Kidney (tissue), 14 donors: Measurements from ENCODE around the gene MYADML2. TPM values are rescaled to one million over a fixed set of nuclear protein-coding genes. Genes with fewer than 3 reads are reported as not detected.

ENCODE experiments used
- DNase-seq, 5 donors: peaks; one replicate each; pipeline ENCODE4 v3.0.0-alpha.2; 2013 to 2020
- FAIRE-seq: peaks from 2 replicates; lab custom pipeline; 2012; peaks lifted over from hg19 to GRCh38; lab: Jason Lieb, UNC
- H3K27ac ChIP-seq, 2 donors: one replicate each; pipeline ENCODE4 v1.7.0; 2013; ENCODE audit warnings: low read depth in 2 of 2, low read length in 2 of 2, inconsistent platforms in 1 of 2
- H3K27me3 ChIP-seq: one replicate; pipeline ENCODE4 v1.7.1; 2013; ENCODE audit warnings: low read length, inconsistent platforms; ENCODE audit not compliant: control insufficient read depth, insufficient read depth
- H3K36me3 ChIP-seq, 3 donors: one replicate each; pipeline versions ENCODE4 v1.7.0 to v1.7.1; 2013; ENCODE audit warnings: low read length in 3 of 3, control low read depth in 1 of 3, inconsistent platforms in 1 of 3; ENCODE audit not compliant: insufficient read depth in 3 of 3, control insufficient read depth in 2 of 3
- H3K4me1 ChIP-seq, 3 donors: one replicate each; pipeline versions ENCODE4 v1.7.0 to v1.7.1; 2013; ENCODE audit warnings: low read length in 3 of 3, inconsistent platforms in 1 of 3, low read depth in 1 of 3; ENCODE audit not compliant: control insufficient read depth in 2 of 3, insufficient read depth in 2 of 3
- H3K4me3 ChIP-seq, 3 donors: one replicate each; pipeline versions ENCODE4 v1.7.0 to v1.8.1; 2013; ENCODE audit warnings: low read length in 3 of 3, control low read depth in 1 of 3, inconsistent platforms in 1 of 3
- H3K9ac ChIP-seq, 3 donors: one replicate each; pipeline versions ENCODE4 v1.7.0 to v1.7.1; 2013; ENCODE audit warnings: low read length in 3 of 3, control low read depth in 1 of 3, inconsistent platforms in 1 of 3
- H3K9me3 ChIP-seq, 3 donors: one replicate each; pipeline versions ENCODE4 v1.7.0 to v1.7.1; 2013; ENCODE audit warnings: low read length in 3 of 3, control low read depth in 1 of 3, inconsistent platforms in 1 of 3; ENCODE audit not compliant: control insufficient read depth in 2 of 3, insufficient read depth in 1 of 3
- intact Hi-C: fragments of 100-400 bp; cut with DNase I; formaldehyde crosslinking; loops from one replicate; pipeline ENCODE4 v1.11.1; 2022
- polyA plus RNA-seq: library from polyadenylated mRNA; stranded (reverse); fragments of 350-450 nt; fragmentation: Illumina TruSeq; extraction: RNeasy Lipid Tissue Mini Kit (QIAGEN cat#74804); gene quantifications from one replicate; pipeline ENCODE4 v1.2.3, GENCODE V29; 2014; ENCODE audit warnings: low read depth, low replicate concordance; ENCODE audit not compliant: insufficient read depth
- total RNA-seq: library from RNA; stranded (reverse); fragmentation: NEBNext Ultra II Directional; extraction: Animal tissue kit (Norgen Biotek cat#: 25700); gene quantifications from one replicate; pipeline ENCODE4 v1.2.1, GENCODE V29; 2021
- TF ChIP-seq, protein P1 (sequence below): IDR thresholded peaks from 3 replicates; pipeline ENCODE4 v1.5.1; 2012; ENCODE audit warnings: mild to moderate bottlenecking, moderate library complexity, borderline replicate concordance; ENCODE audit not compliant: insufficient read depth; ENCODE audit errors: extremely low read depth
- donor health status: control.
- donor health status: control.
- donor health status: control.
- donor health status: control.
- donor health status: control.
- donor health status: DM: yes; HTN: yes; CAD: no.
- donor health status: Normal renal cell carcinoma (clear cell type).

Gene MYADML2
- total and polyA plus RNA-seq, 2 donors from 2014 or later, result not detected

DNA sequence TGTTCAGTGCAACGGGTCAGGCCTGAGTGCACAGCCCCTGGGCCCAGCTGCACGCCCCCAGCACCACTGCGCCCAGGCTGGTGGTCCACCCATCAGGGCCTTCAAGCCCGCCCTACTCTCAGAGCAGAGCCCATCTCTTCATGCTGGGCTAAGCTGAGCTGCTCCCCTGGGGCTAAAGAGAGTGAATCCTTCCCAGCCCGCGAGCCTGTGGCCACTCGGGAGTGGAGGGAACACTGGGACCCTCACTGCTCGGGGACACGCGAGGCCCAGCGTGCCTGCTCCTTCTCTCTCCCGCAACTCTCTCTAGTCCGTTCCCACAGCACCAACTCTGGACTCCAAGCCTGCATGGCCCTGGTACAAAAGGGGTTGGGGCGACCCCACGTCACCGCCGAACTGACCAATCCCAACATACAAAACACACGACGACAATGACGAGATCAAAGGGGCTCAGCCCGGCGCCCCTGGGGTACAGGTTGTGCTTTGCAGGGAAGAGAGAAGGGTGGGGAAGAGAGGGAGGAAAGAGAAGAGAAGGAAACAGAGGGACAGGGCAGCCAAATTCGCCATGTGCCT lies 25.0 kb downstream of the MYADML2 start:
- FAIRE-seq, result no peak
- no peak overlapping the region for H3K9ac ChIP-seq
- no peak overlapping the region for H3K4me3 ChIP-seq
- H3K9me3 ChIP-seq, result no peaks in the 10 kb centered on the region
- H3K36me3 ChIP-seq, result peaks cover 0 to 12% (median 6%) of the 10 kb centered on the region in 3 donors
- no peak for DNase-seq
- H3K27ac ChIP-seq, result no peak overlapping the region
- TF ChIP-seq, protein P1, sequence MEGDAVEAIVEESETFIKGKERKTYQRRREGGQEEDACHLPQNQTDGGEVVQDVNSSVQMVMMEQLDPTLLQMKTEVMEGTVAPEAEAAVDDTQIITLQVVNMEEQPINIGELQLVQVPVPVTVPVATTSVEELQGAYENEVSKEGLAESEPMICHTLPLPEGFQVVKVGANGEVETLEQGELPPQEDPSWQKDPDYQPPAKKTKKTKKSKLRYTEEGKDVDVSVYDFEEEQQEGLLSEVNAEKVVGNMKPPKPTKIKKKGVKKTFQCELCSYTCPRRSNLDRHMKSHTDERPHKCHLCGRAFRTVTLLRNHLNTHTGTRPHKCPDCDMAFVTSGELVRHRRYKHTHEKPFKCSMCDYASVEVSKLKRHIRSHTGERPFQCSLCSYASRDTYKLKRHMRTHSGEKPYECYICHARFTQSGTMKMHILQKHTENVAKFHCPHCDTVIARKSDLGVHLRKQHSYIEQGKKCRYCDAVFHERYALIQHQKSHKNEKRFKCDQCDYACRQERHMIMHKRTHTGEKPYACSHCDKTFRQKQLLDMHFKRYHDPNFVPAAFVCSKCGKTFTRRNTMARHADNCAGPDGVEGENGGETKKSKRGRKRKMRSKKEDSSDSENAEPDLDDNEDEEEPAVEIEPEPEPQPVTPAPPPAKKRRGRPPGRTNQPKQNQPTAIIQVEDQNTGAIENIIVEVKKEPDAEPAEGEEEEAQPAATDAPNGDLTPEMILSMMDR, result no peak
- intact Hi-C loops, result no loop called here
- H3K27me3 ChIP-seq, result no peaks in the 10 kb centered on the region
- H3K4me1 ChIP-seq, result peaks cover 0 to 39% (median 26%) of the 10 kb centered on the region in 3 donors

DNA sequence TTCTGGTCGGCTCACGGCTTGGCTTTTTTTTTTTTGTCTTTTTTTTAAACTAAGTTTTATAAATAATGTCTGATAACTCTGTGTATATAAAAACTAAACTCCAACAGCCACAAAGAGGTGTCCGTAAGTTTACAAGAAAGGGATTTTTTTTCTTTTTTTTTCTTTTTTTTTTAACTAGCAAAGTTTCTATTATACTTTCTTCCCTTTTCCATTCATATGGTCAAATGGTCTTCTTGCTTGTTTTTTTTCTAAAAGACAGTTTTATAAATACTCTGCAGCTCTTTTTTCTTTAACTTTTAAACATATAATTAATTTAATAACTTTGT lies 25.5 kb downstream of the MYADML2 start:
- TF ChIP-seq, protein P1, result no peak
- Histone ChIP-seq H3K4me3 (no peak overlapping the region), H3K9me3 (no peaks in the 10 kb centered on the region), H3K36me3 (peaks cover 0 to 12% (median 6%) of the 10 kb centered on the region in 3 donors), H3K27ac (no peak overlapping the region), H3K4me1 (peaks cover 0 to 44% (median 30%) of the 10 kb centered on the region in 3 donors), H3K9ac (no peak overlapping the region), H3K27me3 (no peaks in the 10 kb centered on the region)
- intact Hi-C loops, result no loop called here
- DNase-seq, result no peak
- FAIRE-seq, result peak; percentile 11

DNA sequence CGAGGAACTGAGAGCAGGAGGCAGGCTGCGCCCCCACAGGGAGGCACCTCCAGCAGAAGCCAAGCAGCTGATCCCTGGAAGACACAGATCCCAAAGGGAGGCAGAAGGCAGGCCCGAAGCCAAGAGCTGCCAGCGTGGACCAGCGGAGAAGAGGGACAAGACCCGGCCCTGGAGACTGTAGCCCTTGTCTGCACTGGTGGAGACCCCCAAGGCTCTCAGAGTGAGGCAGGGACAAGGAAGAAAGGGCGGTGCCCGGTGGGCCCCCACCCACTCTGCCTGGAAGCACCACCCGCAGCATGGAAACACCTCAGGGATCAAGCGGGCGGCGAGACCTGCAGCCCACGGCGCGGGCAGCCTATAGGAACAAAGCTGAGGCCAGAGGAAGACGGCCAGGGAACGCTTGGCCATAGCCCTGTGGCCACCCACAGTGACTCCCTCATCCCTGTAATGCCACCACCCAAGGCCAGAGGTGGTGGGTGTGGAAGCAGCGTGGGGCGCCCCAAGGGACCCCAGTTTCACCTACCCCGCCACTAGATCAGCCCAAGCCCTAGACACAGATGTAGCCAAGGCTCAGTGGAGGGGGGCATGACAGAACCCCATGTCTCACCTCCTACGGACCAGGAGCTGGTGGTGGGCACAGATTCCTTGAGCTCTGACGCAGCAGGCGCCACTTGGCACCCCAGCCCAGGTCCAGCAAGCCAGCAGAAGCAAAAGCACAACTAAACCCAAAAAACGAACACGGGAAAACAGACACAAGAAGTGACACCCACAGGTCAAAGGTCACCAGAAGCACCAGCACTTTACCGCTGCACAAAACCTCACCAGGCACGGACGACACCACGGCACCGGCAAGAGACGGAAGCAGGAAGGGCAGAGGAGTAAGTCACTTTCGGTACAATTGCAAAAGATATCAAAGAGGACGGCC lies 26.2 kb downstream of the MYADML2 start:
- DNase-seq (no peak), FAIRE-seq (no peak)
- TF ChIP-seq, protein P1, result no peak
- Histone ChIP-seq H3K9ac (no peak overlapping the region), H3K4me3 (no peak overlapping the region), H3K9me3 (no peaks in the 10 kb centered on the region), H3K27me3 (no peaks in the 10 kb centered on the region), H3K36me3 (peaks cover 0 to 12% (median 8%) of the 10 kb centered on the region in 3 donors), H3K4me1 (peaks cover 0 to 39% (median 24%) of the 10 kb centered on the region in 3 donors), H3K27ac (no peak overlapping the region)
- intact Hi-C loops, result no loop called here
